GM12878 (cell line): Measurements from ENCODE around the gene NEMP2. TPM values are rescaled to one million over a fixed set of nuclear protein-coding genes. Genes with fewer than 3 reads are reported as not detected.

Experiments
- ATAC-seq: fragments of 200-7000 bp; cut with Tn5 transposase; 3 replicates; pipeline ENCODE4 v1.9.1; 2020; ENCODE audit warnings: mild to moderate bottlenecking, moderate library complexity
- BruUV-seq: library from RNA; stranded (reverse); fragments of 400-500 nt; replicated peaks from 2 replicates; lab custom pipeline; 2021; lab: Mats Ljungman, UMichigan
- CTCF ChIA-PET: fragments of 300-600 bp; sonication (Branson Sonifier 250); formaldehyde crosslinking; extraction: SDS; loops from one replicate; lab custom pipeline; 2021; ENCODE audit warnings: inconsistent platforms; lab: Yijun Ruan, JAX
- POLR2A ChIA-PET: fragments of 350-600 bp; formaldehyde crosslinking; extraction: SDS; loops from one replicate; lab custom pipeline; 2021; ENCODE audit warnings: inconsistent platforms; lab: Charles Lee
- RAD21 ChIA-PET: fragments of 300-600 bp; sonication (Branson Sonifier 250); formaldehyde crosslinking; loops from one replicate; lab custom pipeline; 2023; ENCODE audit warnings: antibody characterized with exemption; ENCODE audit not compliant: unreplicated experiment; lab: Charles Lee
- SMC1A ChIA-PET: fragments of 300-600 bp; sonication (Branson Sonifier 250); formaldehyde crosslinking; loops from one replicate; lab custom pipeline; 2023; ENCODE audit not compliant: unreplicated experiment, uncharacterized antibody; lab: Charles Lee
- DNase-seq: peaks from one replicate; pipeline ENCODE4 v3.0.0-alpha.2; 2011; ENCODE audit warnings: low read depth, low spot score
- FAIRE-seq: peaks from 3 replicates; lab custom pipeline; 2011; peaks lifted over from hg19 to GRCh38; lab: Jason Lieb, UNC
- H2AFZ ChIP-seq: 2 replicates; pipeline ENCODE4 v1.6.0; 2011; ENCODE audit warnings: low read depth, low read length, control low read depth; ENCODE audit not compliant: control insufficient read depth
- H3K27ac ChIP-seq: 2 replicates; pipeline ENCODE4 v1.5.1; 2011; ENCODE audit warnings: control low read depth; ENCODE audit not compliant: control insufficient read depth, insufficient read depth
- H3K27me3 ChIP-seq, 2 experiments: replicated peaks in 1 of 2; 2 replicates each; pipeline versions ENCODE4 v1.6.0 to v1.6.1; 2011; ENCODE audit warnings: low read length in 1 of 2; ENCODE audit not compliant: control insufficient read depth in 2 of 2, insufficient read depth in 2 of 2
- H3K36me3 ChIP-seq, 2 experiments: 2 replicates each; pipeline ENCODE4 v1.5.1; 2011; ENCODE audit warnings: low read length in 1 of 2; ENCODE audit not compliant: control insufficient read depth in 2 of 2, insufficient read depth in 2 of 2
- H3K4me1 ChIP-seq: 2 replicates; pipeline ENCODE4 v1.6.1; 2011; ENCODE audit warnings: mild to moderate bottlenecking, low read length, moderate library complexity, mixed read lengths; ENCODE audit not compliant: control insufficient read depth, insufficient read depth
- H3K4me2 ChIP-seq: 2 replicates; pipeline ENCODE4 v1.6.0; 2011; ENCODE audit warnings: control low read depth; ENCODE audit not compliant: control insufficient read depth, insufficient read depth
- H3K4me3 ChIP-seq: fragments of 200-600 bp; sonication (generic); 2 replicates; pipeline ENCODE4 v1.5.1; 2016
- H3K79me2 ChIP-seq: 2 replicates; pipeline ENCODE4 v1.6.0; 2011; ENCODE audit warnings: low read length; ENCODE audit not compliant: control insufficient read depth, insufficient read depth
- H3K9ac ChIP-seq: 2 replicates; pipeline ENCODE4 v1.8.0; 2011; ENCODE audit warnings: low read length, control low read depth, mixed read lengths; ENCODE audit not compliant: control insufficient read depth, insufficient read depth
- H3K9me3 ChIP-seq: replicated peaks from 3 replicates; pipeline ENCODE4 v1.5.1; 2011; ENCODE audit warnings: mild to moderate bottlenecking, low read length; ENCODE audit not compliant: control insufficient read depth, insufficient read depth
- H4K20me1 ChIP-seq: 2 replicates; pipeline ENCODE4 v1.6.0; 2011; ENCODE audit not compliant: control insufficient read depth, insufficient read depth
- CBX5 ChIP-seq: sonication (generic); IDR thresholded peaks from 2 replicates; pipeline ENCODE4 v1.6.1; 2016; ENCODE audit warnings: low read depth, moderate library complexity, mild to moderate bottlenecking, inconsistent platforms
- EGR1 ChIP-seq, 2 experiments: IDR thresholded peaks; 1 replicate in 1 of 2; 2 replicates in 1 of 2; pipeline ENCODE4 v1.6.1; 2011 to 2012; ENCODE audit warnings: low read depth in 2 of 2, low read length in 2 of 2, borderline replicate concordance in 1 of 2, mild to moderate bottlenecking in 1 of 2, moderate library complexity in 1 of 2
- MTA2 ChIP-seq: fragments of 450-650 bp; IDR thresholded peaks from 2 replicates; pipeline ENCODE4 v1.6.1; 2016; ENCODE audit warnings: low read depth, mild to moderate bottlenecking, moderate library complexity
- NR2F1 ChIP-seq: fragments of 450-650 bp; conservative IDR thresholded peaks from 2 replicates; pipeline ENCODE4 v1.6.1; 2017; ENCODE audit warnings: mild to moderate bottlenecking
- NRF1 ChIP-seq: conservative IDR thresholded peaks from 2 replicates; pipeline ENCODE4 v1.6.1; 2011; ENCODE audit warnings: mild to moderate bottlenecking, low read depth, low read length, improper control_type of control experiment
- PAX8 ChIP-seq: fragments of 450-650 bp; IDR thresholded peaks from 2 replicates; pipeline ENCODE4 v1.6.1; 2017; ENCODE audit warnings: mild to moderate bottlenecking, moderate library complexity
- POLR2A ChIP-seq: IDR thresholded peaks from 2 replicates; pipeline ENCODE4 v1.6.1; 2011; ENCODE audit warnings: low read depth, mild to moderate bottlenecking, low read length
- WGBS: methylation state at CpG from one replicate; pipeline ENCODE4 v1.1.6; 2016; ENCODE audit warnings: low lambda C conversion rate; ENCODE audit not compliant: insufficient replicate concordance, insufficient coverage; ENCODE audit errors: missing lambda C conversion rate; 5-methylcytosine and 5-hydroxymethylcytosine counted together
- in situ Hi-C: fragments of 300-500 bp; cut with MboI; formaldehyde crosslinking; loops from 9 replicates; pipeline ENCODE4 v1.14.3; 2018; ENCODE audit warnings: mixed read lengths
- intact Hi-C: fragments of 100-400 bp; cut with micrococcal nuclease; formaldehyde crosslinking; loops from one replicate; pipeline ENCODE4 v1.14.2; 2022; ENCODE audit not compliant: unreplicated experiment
- polyA plus RNA-seq, 11 experiments: library from polyadenylated mRNA; depleted of rRNA in 4 of 11; unstranded in 6 of 11; stranded (reverse) in 5 of 11; fragments of >200 nt; fragmentation: Nextera tagmentation in 4 of 11; fragmentation: Illumina TruSeq in 1 of 11; extraction: Ambion mirVana in 4 of 11; extraction: Trizol in 1 of 11; gene quantifications; 1 replicate in 1 of 11; 2 replicates in 10 of 11; pipeline versions ENCODE4 v1.2.1 to v1.2.3, GENCODE V29; 2011 to 2016; ENCODE audit warnings: inconsistent platforms in 2 of 11, missing spikeins in 2 of 11, low read depth in 1 of 11
- total RNA-seq, 4 experiments: library from RNA; depleted of rRNA in 3 of 4; stranded (reverse); fragments of >200 nt in 3 of 4; fragmentation: Illumina TruSeq in 1 of 4; extraction: Trizol in 1 of 4; gene quantifications; 2 replicates each; pipeline versions ENCODE4 v1.2.1 to v1.2.3, GENCODE V29; 2013 to 2021
- TF ChIP-seq, protein P1 (sequence below): IDR thresholded peaks from 2 replicates; pipeline ENCODE4 v1.6.1; 2012; ENCODE audit warnings: low read depth, low read length, improper control_type of control experiment
- TF ChIP-seq, protein P2 (sequence below): fragments of 150-350 bp; IDR thresholded peaks from 2 replicates; pipeline ENCODE4 v1.6.1; 2016; ENCODE audit warnings: low read depth, low read length
- TF ChIP-seq, protein P3 (sequence below): fragments of 450-650 bp; IDR thresholded peaks from 2 replicates; pipeline ENCODE4 v1.6.1; 2018; ENCODE audit warnings: mild to moderate bottlenecking, low read depth, moderate library complexity; ENCODE audit not compliant: partially characterized antibody
- TF ChIP-seq, protein P4 (sequence below): IDR thresholded peaks from 2 replicates; pipeline ENCODE4 v1.6.1; 2011; ENCODE audit warnings: borderline replicate concordance, low read depth, mild to moderate bottlenecking, moderate library complexity, mixed read lengths, low read length; ENCODE audit not compliant: insufficient read depth; ENCODE audit errors: extremely low read length
- TF ChIP-seq, protein P5 (sequence below): fragments of 450-650 bp; IDR thresholded peaks from 2 replicates; pipeline ENCODE4 v1.6.1; 2017; ENCODE audit warnings: low read depth, mild to moderate bottlenecking, moderate library complexity
- TF ChIP-seq, protein P6 (sequence below): IDR thresholded peaks from 2 replicates; pipeline ENCODE4 v1.6.1; 2012; ENCODE audit warnings: low read depth, low read length, improper control_type of control experiment

Gene NEMP2
- total and polyA plus RNA-seq, 10 of the 15 experiments (the other 5 are each of a cell fraction or from before 2014, with no cell fraction given): 2.3 to 14.0 (median 8.1) TPM

DNA sequence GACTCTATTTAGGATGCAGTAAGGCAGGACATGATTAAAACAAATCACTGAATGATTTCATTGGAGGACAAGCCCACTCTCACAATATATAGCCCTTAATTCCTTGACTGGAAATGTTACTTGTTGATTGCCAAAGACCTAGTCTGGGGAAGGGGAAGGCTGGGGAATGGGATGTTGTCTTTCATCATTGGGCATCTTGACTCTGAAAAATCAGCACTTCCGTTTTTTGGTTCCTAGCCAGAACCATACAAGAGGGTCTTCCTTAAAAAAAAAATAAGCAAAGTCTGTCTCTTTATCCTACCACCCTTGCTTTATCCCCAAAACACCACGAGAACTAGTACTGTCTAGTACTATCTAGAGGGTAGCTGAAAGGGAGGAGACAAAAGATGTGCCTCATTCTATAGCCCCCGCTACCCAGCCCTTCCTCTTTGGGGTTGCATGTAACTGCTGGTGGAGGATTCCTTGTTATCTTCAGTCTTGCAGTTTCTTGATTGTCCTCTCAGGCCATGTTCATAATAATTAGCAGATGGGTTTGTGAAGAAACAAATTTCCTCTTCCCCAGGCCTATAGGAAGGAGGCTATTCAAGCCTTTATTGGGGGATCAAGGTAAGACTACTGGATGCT lies 55.8 kb downstream of the NEMP2 start:
- Histone ChIP-seq H3K27ac (no peak overlapping the region), H2AFZ (no peak overlapping the region), H3K27me3 (no peaks in the 10 kb centered on the region), H3K9ac (no peak overlapping the region), H3K36me3 (peaks cover 0 to 4% of the 10 kb centered on the region in 2 experiments; a peak in 1 of 4 replicates), H3K4me3 (no peak overlapping the region), H3K79me2 (no peaks in the 10 kb centered on the region), H4K20me1 (no peaks in the 10 kb centered on the region), H3K9me3 (no peaks in the 10 kb centered on the region), H3K4me1 (no peaks in the 10 kb centered on the region), H3K4me2 (no peak overlapping the region)
- no peak for FAIRE-seq
- RAD21 ChIA-PET: interaction anchor here (1.1 kb wide), 1 partner anchor 201 kb away, joined by 3 read pairs; no protein-coding TSS in a partner anchor
- WGBS: 47% methylated on average over 3 of the region's 3 CpGs
- DNase-seq: no peak
- intact Hi-C loops (no loop called here), in situ Hi-C loops (no loop called here)
- CTCF ChIA-PET: no interaction called here
- ATAC-seq: no peak
- POLR2A ChIA-PET: no interaction called here
- SMC1A ChIA-PET: interaction anchor here (0.9 to 3.1 kb wide), 4 partner anchors 31 to 95 kb away, joined by 4 to 11 read pairs (median 4); no protein-coding TSS in a partner anchor
- BruUV-seq: no TSS peak
- no peak for TF ChIP-seq MTA2
- TF ChIP-seq, protein P1, sequence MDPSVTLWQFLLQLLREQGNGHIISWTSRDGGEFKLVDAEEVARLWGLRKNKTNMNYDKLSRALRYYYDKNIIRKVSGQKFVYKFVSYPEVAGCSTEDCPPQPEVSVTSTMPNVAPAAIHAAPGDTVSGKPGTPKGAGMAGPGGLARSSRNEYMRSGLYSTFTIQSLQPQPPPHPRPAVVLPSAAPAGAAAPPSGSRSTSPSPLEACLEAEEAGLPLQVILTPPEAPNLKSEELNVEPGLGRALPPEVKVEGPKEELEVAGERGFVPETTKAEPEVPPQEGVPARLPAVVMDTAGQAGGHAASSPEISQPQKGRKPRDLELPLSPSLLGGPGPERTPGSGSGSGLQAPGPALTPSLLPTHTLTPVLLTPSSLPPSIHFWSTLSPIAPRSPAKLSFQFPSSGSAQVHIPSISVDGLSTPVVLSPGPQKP: no peak
- TF ChIP-seq, protein P2, sequence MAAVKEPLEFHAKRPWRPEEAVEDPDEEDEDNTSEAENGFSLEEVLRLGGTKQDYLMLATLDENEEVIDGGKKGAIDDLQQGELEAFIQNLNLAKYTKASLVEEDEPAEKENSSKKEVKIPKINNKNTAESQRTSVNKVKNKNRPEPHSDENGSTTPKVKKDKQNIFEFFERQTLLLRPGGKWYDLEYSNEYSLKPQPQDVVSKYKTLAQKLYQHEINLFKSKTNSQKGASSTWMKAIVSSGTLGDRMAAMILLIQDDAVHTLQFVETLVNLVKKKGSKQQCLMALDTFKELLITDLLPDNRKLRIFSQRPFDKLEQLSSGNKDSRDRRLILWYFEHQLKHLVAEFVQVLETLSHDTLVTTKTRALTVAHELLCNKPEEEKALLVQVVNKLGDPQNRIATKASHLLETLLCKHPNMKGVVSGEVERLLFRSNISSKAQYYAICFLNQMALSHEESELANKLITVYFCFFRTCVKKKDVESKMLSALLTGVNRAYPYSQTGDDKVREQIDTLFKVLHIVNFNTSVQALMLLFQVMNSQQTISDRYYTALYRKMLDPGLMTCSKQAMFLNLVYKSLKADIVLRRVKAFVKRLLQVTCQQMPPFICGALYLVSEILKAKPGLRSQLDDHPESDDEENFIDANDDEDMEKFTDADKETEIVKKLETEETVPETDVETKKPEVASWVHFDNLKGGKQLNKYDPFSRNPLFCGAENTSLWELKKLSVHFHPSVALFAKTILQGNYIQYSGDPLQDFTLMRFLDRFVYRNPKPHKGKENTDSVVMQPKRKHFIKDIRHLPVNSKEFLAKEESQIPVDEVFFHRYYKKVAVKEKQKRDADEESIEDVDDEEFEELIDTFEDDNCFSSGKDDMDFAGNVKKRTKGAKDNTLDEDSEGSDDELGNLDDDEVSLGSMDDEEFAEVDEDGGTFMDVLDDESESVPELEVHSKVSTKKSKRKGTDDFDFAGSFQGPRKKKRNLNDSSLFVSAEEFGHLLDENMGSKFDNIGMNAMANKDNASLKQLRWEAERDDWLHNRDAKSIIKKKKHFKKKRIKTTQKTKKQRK: no peak
- no peak for TF ChIP-seq NRF1
- TF ChIP-seq EGR1 (IDR thresholded peaks at IDR 0.05; ENCODE audit: borderline replicate concordance in 1 of 2, low read depth in 2 of 2, low read length in 2 of 2): no peak
- TF ChIP-seq, protein P3, sequence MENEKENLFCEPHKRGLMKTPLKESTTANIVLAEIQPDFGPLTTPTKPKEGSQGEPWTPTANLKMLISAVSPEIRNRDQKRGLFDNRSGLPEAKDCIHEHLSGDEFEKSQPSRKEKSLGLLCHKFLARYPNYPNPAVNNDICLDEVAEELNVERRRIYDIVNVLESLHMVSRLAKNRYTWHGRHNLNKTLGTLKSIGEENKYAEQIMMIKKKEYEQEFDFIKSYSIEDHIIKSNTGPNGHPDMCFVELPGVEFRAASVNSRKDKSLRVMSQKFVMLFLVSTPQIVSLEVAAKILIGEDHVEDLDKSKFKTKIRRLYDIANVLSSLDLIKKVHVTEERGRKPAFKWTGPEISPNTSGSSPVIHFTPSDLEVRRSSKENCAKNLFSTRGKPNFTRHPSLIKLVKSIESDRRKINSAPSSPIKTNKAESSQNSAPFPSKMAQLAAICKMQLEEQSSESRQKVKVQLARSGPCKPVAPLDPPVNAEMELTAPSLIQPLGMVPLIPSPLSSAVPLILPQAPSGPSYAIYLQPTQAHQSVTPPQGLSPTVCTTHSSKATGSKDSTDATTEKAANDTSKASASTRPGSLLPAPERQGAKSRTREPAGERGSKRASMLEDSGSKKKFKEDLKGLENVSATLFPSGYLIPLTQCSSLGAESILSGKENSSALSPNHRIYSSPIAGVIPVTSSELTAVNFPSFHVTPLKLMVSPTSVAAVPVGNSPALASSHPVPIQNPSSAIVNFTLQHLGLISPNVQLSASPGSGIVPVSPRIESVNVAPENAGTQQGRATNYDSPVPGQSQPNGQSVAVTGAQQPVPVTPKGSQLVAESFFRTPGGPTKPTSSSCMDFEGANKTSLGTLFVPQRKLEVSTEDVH: no peak
- TF ChIP-seq NR2F1: no peak
- TF ChIP-seq, protein P4, sequence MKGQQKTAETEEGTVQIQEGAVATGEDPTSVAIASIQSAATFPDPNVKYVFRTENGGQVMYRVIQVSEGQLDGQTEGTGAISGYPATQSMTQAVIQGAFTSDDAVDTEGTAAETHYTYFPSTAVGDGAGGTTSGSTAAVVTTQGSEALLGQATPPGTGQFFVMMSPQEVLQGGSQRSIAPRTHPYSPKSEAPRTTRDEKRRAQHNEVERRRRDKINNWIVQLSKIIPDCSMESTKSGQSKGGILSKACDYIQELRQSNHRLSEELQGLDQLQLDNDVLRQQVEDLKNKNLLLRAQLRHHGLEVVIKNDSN: no peak
- no peak for TF ChIP-seq PAX8
- TF ChIP-seq POLR2A: no peak
- TF ChIP-seq, protein P5, sequence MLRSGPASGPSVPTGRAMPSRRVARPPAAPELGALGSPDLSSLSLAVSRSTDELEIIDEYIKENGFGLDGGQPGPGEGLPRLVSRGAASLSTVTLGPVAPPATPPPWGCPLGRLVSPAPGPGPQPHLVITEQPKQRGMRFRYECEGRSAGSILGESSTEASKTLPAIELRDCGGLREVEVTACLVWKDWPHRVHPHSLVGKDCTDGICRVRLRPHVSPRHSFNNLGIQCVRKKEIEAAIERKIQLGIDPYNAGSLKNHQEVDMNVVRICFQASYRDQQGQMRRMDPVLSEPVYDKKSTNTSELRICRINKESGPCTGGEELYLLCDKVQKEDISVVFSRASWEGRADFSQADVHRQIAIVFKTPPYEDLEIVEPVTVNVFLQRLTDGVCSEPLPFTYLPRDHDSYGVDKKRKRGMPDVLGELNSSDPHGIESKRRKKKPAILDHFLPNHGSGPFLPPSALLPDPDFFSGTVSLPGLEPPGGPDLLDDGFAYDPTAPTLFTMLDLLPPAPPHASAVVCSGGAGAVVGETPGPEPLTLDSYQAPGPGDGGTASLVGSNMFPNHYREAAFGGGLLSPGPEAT: no peak
- TF ChIP-seq, protein P6, sequence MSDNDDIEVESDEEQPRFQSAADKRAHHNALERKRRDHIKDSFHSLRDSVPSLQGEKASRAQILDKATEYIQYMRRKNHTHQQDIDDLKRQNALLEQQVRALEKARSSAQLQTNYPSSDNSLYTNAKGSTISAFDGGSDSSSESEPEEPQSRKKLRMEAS: no peak
- no peak for TF ChIP-seq CBX5
